Measurements from ENCODE around the gene AFP.
"Not testable (repeated sequence)": the region's sequence is repeated elsewhere in the genome, so short reads cannot be mapped to it uniquely, and the experiment has no call there.

AFP gene

DNA sequence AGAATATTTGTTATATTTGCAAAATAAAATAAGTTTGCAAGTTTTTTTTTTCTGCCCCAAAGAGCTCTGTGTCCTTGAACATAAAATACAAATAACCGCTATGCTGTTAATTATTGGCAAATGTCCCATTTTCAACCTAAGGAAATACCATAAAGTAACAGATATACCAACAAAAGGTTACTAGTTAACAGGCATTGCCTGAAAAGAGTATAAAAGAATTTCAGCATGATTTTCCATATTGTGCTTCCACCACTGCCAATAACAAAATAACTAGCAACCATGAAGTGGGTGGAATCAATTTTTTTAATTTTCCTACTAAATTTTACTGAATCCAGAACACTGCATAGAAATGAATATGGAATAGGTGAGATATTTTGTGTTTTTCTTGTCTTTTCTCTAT lies at the start of gene AFP:
Gene AFP (plus strand): TSS at position 238 of the 400 bp plus-strand sequence. CDS start 42 bp downstream, at position 280.
- DNase-seq (ENCODE audit: low read depth), result no peak

DNA sequence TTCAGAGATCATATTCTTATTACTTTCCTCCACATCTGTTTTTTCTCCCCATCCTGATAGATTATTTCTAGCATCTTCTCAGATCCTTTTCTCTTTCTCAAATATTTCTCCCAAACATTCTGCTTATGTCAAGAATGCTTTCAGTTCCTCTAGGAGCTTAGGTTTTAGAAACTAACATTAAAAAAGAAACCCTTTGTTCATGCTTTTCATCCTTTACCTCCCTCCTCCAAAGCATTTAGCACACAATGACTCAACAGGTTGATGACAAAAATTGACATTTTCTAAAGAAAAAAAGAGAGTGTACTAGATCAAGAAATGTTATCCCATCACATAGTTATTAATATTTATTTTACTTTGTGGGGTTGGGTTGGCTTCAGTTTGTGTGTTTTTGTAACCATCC lies 48.5 kb upstream of the AFP start:
- DNase-seq (ENCODE audit: low read depth), result no peak

DNA sequence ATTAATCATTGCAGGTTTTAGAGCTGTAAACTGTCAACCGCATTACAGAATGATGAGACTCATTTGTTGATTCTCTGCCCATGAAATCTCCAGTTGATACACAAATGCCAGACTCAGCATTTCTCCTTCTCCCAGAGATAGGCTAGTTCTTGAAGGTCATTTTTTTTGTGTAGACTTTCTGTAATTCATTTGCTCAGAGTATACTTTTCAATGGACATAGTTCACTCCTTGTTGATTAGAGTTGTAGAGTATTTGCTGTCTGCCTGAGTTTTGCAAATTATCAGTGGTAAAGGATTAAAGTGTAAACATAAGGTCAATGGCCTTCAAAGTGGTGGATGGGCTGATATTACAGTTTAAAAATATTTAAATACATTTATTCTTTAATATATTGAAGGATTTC lies 47.1 kb upstream of the AFP start:
- no peak for DNase-seq (ENCODE audit: low read depth)

DNA sequence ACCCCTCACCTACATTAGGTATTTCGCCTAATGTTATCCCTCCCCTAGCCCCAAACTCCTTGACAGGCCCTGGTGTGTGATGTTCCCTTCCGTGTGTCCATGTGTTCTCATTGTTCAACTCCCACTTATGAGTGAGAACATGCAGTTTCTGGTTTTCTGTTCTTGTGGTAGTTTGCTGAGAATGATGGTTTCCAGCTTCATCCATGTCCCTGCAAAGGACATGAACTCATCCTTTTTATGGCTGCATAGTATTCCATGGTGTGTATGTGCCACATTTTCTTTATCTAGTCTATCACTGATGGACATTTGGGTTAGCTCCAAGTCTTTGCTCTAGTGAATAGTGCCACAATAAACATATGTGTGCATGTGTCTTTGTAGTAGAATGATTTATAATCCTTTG lies 46.4 kb upstream of the AFP start:
- not testable (repeated sequence) for DNase-seq (ENCODE audit: low read depth)

DNA sequence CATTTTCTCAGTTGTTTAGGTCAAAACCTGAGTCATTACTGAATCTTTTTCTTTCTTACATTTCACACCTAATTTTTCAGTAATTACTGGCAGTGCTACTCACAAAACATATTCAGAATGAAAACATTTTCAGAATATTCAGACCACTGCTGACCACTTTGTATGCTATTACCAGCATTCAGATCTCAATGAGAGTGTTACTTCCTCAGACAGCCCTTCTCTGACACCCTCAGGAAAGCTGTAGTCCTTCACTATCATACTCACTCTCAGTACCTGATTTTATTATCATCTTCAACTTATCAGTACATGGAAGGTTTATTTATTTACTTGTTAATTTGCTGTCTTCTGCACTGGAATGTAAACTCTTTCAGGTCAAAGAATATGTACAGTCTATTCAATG lies 44.2 kb upstream of the AFP start:
- no peak for DNase-seq (ENCODE audit: low read depth)

DNA sequence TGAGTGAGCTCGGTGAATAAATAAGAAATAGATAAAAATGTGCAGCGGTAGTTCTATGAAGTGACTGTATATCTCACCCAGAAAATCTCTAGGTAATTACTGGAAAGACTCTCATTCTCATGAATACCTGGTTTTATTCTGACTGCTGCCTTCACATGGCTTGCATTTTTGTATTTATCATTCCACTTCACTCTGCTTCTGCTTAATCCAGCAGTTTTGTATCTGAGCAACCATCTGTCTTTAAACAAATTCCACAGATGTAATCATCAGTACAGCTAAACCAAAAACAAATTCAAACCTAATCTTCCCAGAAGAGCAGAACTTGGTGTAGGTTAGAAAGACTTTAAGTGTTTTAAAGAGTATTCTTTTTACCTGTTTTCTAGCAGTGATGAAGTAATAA lies 43.1 kb upstream of the AFP start:
- DNase-seq (ENCODE audit: low read depth), result no peak

DNA sequence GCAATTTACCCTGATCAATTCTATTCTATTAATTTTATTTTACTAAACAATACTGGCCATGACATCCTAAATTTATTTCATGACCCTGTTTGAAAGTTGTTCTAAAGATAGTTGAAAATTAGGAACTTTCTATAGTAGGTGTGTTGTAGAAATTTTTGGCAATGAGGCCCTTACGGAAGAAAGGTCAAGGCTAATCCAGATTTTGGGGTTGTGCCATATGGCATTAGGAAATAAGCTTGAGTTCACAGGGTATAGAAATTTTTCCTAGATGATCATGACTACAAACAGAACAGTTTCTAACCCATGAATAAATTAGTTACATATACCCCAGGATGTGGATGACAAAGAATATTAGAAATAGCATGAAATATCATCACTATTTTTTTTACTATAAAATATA lies 39.7 kb upstream of the AFP start:
- DNase-seq (ENCODE audit: low read depth), result no peak

DNA sequence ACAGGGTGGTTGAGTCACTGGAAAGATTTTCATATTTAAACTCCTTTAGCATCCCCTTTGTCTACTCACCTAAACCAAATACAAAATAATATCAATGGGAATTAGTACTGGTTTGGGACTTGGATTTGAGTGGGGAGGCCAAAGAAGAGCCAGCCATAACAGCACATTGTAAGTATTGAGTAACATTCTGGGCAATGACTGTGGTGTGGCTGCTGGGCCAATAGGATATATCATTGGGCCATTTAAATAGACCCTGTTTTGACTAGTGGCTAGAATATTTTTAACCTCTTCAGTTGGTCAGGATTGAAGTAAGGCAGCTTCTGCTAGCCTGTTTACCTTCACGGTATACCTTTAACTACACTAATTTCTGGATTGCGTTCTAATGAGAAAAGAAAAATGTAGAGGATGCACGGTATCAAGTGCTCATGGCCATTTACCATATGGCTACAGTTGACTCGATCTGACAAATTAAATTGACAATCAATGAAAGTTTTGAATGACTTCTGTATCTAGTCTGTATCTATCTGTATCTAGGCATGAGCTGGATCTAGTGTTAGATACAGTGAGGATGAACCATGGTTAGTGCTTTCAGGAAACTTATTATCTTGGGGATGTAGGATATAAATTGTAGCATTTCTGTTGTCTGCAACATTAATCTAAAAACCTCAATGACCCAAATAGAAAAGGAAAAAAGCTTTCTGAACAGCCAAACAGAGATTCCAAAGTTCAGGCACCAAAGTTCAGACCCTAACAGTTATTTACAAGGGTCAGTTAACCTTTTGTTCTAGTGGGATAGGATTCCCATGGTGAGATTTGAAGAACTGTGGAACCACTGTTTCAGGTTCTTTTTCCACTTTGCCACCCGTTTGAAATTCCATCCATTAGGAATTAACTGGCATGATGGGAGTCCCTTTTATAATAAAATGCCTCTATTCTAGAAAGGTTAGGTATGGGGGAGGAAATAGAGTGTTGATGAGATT lies 38.7 kb upstream of the AFP start:
- DNase-seq (ENCODE audit: low read depth), result no peak

DNA sequence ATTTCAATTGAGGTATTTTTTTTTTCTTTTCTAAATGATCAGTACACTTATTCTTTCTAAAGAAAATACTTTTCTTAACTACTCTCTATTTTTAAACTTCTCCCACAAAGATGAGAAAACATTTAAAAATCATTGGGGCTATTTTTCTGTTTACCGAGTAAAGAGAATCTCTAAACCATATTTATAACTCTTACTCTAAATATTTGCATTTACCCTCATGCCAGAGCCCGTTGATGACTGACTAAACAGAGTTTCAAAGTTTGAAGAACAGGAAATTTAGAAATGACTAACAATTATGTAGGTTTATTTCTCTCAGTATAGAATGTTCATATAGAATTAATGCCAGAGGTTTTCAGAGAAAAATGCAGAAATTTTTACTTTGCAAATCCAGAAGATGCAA lies 34.6 kb upstream of the AFP start:
- DNase-seq (ENCODE audit: low read depth), result no peak

DNA sequence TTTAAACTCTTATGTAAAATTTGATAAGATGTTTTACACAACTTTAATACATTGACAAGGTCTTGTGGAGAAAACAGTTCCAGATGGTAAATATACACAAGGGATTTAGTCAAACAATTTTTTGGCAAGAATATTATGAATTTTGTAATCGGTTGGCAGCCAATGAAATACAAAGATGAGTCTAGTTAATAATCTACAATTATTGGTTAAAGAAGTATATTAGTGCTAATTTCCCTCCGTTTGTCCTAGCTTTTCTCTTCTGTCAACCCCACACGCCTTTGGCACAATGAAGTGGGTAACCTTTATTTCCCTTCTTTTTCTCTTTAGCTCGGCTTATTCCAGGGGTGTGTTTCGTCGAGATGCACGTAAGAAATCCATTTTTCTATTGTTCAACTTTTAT lies 32.0 kb upstream of the AFP start, which contains the start of gene ALB:
Gene ALB (plus strand): TSS at position 246 of the 400 bp plus-strand sequence. CDS start 41 bp downstream, at position 287.
- no peak for DNase-seq (ENCODE audit: low read depth)

DNA sequence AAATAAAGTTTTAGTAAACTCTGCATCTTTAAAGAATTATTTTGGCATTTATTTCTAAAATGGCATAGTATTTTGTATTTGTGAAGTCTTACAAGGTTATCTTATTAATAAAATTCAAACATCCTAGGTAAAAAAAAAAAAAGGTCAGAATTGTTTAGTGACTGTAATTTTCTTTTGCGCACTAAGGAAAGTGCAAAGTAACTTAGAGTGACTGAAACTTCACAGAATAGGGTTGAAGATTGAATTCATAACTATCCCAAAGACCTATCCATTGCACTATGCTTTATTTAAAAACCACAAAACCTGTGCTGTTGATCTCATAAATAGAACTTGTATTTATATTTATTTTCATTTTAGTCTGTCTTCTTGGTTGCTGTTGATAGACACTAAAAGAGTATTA lies 31.6 kb upstream of the AFP start:
- DNase-seq (ENCODE audit: low read depth), result no peak

DNA sequence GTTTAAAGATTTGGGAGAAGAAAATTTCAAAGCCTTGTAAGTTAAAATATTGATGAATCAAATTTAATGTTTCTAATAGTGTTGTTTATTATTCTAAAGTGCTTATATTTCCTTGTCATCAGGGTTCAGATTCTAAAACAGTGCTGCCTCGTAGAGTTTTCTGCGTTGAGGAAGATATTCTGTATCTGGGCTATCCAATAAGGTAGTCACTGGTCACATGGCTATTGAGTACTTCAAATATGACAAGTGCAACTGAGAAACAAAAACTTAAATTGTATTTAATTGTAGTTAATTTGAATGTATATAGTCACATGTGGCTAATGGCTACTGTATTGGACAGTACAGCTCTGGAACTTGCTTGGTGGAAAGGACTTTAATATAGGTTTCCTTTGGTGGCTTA lies 30.9 kb upstream of the AFP start:
- no peak for DNase-seq (ENCODE audit: low read depth)

DNA sequence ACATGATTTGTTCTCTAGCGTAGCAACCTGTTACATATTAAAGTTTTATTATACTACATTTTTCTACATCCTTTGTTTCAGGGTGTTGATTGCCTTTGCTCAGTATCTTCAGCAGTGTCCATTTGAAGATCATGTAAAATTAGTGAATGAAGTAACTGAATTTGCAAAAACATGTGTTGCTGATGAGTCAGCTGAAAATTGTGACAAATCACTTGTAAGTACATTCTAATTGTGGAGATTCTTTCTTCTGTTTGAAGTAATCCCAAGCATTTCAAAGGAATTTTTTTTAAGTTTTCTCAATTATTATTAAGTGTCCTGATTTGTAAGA lies 29.5 kb upstream of the AFP start:
- no peak for DNase-seq (ENCODE audit: low read depth)

DNA sequence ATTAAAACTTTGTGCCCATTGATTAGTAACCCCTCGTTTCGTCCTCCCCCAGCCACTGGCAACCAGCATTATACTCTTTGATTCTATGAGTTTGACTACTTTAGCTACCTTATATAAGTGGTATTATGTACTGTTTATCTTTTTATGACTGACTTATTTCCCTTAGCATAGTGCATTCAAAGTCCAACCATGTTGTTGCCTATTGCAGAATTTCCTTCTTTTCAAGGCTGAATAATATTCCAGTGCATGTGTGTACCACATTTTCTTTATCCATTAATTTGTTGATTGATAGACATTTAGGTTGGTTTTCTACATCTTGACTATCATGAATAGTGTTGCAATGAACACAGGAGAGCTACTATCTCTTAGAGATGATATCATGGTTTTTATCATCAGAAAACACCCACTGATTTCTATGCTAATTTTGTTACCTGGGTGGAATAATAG lies 28.8 kb upstream of the AFP start:
- no peak for DNase-seq (ENCODE audit: low read depth)

DNA sequence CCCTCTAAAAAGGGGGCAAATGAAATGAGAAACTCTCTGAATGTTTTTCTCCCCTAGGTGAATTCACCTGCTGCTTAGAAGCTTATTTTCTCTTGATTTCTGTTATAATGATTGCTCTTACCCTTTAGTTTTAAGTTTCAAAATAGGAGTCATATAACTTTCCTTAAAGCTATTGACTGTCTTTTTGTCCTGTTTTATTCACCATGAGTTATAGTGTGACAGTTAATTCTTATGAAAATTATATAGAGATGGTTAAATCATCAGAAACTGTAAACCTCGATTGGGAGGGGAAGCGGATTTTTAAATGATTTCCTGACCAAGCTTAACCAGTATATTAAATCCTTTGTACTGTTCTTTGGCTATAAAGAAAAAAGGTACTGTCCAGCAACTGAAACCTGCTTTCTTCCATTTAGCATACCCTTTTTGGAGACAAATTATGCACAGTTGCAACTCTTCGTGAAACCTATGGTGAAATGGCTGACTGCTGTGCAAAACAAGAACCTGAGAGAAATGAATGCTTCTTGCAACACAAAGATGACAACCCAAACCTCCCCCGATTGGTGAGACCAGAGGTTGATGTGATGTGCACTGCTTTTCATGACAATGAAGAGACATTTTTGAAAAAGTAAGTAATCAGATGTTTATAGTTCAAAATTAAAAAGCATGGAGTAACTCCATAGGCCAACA lies 27.7 kb upstream of the AFP start:
- no peak for DNase-seq (ENCODE audit: low read depth)

DNA sequence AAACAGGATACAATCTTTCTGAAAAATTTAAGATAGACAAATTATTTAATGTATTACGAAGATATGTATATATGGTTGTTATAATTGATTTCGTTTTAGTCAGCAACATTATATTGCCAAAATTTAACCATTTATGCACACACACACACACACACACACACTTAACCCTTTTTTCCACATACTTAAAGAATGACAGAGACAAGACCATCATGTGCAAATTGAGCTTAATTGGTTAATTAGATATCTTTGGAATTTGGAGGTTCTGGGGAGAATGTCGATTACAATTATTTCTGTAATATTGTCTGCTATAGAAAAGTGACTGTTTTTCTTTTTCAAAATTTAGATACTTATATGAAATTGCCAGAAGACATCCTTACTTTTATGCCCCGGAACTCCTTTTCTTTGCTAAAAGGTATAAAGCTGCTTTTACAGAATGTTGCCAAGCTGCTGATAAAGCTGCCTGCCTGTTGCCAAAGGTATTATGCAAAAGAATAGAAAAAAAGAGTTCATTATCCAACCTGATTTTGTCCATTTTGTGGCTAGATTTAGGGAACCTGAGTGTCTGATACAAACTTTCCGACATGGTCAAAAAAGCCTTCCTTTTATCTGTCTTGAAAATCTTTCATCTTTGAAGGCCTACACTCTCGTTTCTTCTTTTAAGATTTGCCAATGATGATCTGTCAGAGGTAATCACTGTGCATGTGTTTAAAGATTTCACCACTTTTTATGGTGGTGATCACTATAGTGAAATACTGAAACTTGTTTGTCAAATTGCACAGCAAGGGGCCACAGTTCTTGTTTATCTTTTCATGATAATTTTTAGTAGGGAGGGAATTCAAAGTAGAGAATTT lies 26.8 kb upstream of the AFP start:
- no peak for DNase-seq (ENCODE audit: low read depth)

DNA sequence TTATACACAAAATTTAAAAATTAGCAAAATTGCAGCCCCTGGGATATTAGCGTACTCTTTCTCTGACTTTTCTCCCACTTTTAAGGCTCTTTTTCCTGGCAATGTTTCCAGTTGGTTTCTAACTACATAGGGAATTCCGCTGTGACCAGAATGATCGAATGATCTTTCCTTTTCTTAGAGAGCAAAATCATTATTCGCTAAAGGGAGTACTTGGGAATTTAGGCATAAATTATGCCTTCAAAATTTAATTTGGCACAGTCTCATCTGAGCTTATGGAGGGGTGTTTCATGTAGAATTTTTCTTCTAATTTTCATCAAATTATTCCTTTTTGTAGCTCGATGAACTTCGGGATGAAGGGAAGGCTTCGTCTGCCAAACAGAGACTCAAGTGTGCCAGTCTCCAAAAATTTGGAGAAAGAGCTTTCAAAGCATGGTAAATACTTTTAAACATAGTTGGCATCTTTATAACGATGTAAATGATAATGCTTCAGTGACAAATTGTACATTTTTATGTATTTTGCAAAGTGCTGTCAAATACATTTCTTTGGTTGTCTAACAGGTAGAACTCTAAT lies 26.0 kb upstream of the AFP start:
- no peak for DNase-seq (ENCODE audit: low read depth)

DNA sequence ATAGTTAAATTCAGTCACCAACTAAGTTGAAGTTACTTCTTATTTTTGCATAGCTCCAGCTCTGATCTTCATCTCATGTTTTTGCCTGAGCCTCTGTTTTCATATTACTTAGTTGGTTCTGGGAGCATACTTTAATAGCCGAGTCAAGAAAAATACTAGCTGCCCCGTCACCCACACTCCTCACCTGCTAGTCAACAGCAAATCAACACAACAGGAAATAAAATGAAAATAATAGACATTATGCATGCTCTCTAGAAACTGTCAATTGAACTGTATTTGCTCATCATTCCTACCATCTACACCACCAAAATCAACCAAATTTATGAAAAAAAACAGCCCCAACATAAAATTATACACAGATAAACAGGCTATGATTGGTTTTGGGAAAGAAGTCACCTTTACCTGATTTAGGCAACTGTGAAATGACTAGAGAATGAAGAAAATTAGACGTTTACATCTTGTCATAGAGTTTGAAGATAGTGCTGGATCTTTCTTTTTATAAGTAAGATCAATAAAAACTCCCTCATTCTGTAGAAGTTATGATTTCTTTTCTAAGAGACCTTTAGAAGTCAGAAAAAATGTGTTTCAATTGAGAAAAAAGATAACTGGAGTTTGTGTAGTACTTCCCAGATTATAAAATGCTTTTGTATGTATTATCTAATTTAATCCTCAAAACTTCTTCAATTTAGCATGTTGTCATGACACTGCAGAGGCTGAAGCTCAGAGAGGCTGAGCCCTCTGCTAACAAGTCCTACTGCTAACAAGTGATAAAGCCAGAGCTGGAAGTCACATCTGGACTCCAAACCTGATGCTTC lies 24.9 kb upstream of the AFP start:
- DNase-seq (ENCODE audit: low read depth), result no peak

DNA sequence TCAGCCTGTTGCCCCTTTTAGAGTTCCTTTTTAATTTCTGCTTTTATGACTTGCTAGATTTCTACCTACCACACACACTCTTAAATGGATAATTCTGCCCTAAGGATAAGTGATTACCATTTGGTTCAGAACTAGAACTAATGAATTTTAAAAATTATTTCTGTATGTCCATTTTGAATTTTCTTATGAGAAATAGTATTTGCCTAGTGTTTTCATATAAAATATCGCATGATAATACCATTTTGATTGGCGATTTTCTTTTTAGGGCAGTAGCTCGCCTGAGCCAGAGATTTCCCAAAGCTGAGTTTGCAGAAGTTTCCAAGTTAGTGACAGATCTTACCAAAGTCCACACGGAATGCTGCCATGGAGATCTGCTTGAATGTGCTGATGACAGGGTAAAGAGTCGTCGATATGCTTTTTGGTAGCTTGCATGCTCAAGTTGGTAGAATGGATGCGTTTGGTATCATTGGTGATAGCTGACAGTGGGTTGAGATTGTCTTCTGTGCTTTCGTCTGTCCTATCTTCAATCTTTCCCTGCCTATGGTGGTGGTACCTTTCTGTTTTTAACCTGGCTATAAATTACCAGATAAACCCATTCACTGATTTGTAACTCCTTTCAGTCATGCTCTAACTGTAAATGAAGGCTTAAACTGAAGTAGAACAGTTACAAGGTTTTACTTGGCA lies 24.1 kb upstream of the AFP start:
- DNase-seq (ENCODE audit: low read depth), result no peak

DNA sequence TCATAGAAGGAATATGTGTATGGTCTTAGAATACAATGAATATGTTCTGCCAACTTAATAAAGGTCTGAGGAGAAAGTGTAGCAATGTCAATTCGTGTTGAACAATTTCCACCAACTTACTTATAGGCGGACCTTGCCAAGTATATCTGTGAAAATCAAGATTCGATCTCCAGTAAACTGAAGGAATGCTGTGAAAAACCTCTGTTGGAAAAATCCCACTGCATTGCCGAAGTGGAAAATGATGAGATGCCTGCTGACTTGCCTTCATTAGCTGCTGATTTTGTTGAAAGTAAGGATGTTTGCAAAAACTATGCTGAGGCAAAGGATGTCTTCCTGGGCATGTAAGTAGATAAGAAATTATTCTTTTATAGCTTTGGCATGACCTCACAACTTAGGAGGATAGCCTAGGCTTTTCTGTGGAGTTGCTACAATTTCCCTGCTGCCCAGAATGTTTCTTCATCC lies 22.7 kb upstream of the AFP start:
- DNase-seq (ENCODE audit: low read depth), result no peak

DNA sequence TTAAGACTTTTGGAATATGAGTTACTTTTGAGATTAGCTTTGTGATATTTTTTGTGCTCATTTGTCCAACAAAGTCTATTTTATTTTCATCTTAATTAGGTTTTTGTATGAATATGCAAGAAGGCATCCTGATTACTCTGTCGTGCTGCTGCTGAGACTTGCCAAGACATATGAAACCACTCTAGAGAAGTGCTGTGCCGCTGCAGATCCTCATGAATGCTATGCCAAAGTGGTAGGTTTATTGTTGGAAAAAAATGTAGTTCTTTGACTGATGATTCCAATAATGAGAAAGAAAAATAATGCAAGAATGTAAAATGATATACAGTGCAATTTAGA lies 21.1 kb upstream of the AFP start:
- DNase-seq (ENCODE audit: low read depth), result no peak

Data from stimulated activated CD8-positive, alpha-beta memory T cell treated with anti-CD3 and anti-CD28 coated beads, Interleukin-15, amount 100 ng/mL, for 24 hours (primary cell).